Gastrocnemius medialis (tissue), 4 donors: ENCODE data around the gene NLRC4.

Source experiments
- CTCF ChIP-seq, 5 experiments: fragments of 450-650 bp in 3 of 5; fragments of 200-600 bp in 2 of 5; sonication (generic) in 2 of 5; IDR thresholded peaks in 4 of 5; conservative IDR thresholded peaks in 1 of 5; 1 replicate in 4 of 5; 2 replicates in 1 of 5; pipeline ENCODE4 v1.5.1; 2016 to 2019; ENCODE audit warnings: antibody characterized with exemption in 5 of 5, mild to moderate bottlenecking in 3 of 5, moderate library complexity in 3 of 5
- POLR2A ChIP-seq, 2 donors: fragments of 450-650 bp; IDR thresholded peaks; one replicate each; pipeline ENCODE4 v1.6.1; 2017; ENCODE audit warnings: antibody characterized with exemption in 2 of 2, mild to moderate bottlenecking in 2 of 2, moderate library complexity in 2 of 2

DNA sequence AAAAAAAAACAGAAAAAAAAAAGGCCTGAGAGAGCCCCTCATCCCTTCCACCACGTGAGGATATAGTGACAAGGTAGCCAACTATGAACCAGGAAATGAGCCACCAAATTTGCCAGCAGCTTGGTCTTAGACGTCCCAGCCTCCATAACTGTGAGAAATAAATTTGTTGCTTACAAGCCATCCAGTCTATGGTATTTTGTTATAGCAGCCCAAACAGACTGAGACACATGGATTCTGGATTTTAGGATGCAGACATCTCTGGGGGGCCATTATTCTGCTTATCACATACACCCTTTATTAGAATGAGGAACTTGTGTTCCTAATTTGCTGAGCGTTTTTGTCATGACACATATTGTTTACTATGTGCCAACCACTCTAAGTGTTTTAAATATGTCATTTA, 7.6 kb upstream of the NLRC4 start:
- TF ChIP-seq POLR2A (IDR thresholded peaks at IDR 0.05) (no peak), CTCF (IDR thresholded peaks at IDR 0.05 in 4 of 5, conservative IDR thresholded peaks at IDR 0.05 in 1 of 5) (no peak)
